ENCODE results near the gene BMAL1.
A peak's percentile ranks its signal among the peaks of the same experiment; 100 is the strongest.

BMAL1 gene

DNA sequence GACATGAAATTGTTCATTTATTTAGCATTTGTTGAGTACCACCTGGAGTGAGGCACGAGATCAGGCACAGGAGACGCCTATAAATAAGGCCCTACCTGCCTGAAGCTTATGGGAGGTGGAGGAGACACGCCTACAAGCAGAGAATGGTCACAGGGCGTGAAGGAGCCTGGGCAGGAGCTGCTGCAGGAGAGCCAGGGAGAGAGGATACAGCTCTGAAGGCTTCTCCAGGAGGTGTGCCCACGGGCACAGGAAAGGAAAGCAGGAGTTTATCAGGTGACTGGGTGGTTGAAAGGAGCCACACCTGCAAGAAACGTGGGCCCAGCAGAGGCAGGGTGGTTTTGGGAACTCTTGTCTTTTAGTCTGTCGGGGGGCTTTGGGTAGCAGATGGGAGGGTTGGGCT, 70.3 kb downstream of the BMAL1 start:
- no peak for DNase-seq

DNA sequence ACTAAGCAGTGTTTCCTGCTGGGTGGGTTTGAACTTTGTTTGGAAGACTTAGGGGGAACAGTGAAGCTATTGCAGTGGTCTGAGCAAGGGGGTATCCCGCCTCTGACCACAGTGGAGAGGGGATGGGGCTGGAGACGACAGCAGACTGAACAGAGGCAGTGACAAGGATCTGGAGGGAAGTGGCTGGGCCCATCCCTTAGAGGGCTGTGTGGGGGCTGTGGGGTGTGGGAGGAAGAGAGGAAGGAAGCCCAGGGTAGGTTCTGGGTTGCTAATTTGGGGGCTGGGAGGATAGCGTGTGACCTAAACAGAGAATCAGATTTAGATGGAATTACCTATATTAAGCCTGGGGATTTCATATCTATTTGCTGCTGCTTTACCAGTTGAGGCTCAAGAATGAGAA, 70.7 kb downstream of the BMAL1 start:
- no peak for DNase-seq

DNA sequence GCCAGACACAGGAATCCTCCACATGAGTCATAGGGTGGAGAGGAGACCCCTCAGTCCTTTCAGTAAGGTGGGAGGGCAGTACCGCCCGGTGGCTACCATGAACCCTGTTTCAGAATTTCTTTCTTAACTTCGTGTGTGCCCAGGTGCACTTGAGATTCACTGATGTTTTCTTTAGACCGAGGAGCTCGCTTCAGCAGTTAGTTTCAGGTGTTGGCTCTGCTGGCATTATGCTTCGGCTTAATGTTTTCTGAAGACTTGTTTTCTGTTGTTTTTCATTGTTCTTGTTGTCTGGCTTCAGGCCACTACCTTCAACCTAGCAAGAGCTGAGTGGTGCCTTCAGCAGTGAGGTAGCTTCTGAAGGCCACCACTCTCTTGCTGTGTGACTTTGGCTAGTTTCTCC, 71.5 kb downstream of the BMAL1 start:
- DNase-seq: no peak

DNA sequence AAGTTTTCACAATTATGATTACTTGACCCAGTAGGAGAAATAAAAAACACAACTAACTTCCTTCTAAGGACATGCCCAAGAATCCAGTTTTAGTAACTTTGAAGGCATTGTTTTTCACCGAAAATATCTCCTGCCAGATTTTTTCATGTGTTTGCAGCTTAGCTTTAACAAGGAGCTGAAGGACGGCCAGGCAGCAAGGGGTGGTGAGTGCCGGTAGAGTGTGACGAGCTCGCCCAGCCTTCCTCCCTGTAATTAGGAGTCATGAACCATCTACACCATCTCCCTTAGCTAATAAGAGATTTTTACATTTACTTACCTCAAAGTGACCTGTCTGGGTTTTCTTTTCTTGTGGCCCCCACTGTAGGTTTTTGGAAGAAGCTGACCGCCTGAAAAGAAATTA, 72.0 kb downstream of the BMAL1 start:
- no peak for DNase-seq

DNA sequence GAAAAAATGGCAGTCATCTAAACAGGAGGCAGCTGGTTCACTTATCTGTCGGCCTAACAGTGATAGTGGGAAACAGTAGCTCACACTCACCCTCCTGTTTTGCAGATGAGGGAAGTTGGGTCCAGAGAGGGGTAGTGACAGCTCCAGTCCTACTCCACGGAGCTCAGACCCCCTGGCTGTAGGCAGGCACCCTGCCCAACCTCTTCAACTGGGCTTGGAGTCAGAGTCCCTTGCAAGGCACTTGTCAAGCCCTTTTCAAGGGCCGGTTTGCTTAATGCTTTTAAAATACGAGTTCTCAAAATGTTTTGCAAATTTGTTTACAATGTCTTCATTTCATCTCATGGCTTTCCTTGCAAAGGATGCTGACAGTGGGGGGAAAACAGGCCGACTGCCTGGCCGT, 75.1 kb downstream of the BMAL1 start:
- DNase-seq: no peak

DNA sequence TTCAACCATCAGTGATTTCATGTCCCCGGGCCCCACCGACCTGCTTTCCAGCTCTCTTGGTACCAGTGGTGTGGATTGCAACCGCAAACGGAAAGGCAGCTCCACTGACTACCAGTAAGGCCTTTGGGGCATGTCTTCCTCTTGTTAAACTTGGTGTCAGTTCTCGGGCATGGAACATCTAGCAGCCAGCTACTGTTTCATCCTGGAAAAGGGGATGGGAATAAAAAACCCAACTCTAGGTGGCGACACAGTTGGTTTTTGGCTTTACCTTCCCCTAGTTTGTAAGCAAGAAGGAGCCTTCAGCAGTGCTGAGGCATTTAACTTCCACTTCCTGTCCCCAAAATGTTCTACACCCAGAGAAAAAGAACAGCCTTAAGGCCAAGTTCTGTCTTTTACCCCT, 76.7 kb downstream of the BMAL1 start:
- no peak for DNase-seq

DNA sequence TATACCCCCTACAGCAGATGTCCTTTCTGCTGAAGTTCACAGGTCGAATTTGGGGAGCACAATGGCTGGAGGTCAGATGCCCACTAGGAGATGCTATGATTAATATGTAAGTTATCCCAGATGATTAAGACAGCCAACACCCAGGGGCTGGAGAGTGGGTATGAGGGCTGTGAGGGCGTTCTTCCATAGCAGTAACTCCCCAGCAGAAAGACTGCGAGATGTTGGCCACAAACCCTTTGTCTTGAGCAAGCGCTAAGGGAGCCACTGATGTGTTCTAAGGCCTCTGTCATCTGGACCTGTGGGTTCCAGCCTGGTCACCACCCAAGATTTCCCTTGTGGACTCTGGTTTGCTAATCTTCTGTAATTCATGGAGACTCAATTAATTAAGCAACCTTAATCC, 77.6 kb downstream of the BMAL1 start:
- no peak for DNase-seq

DNA sequence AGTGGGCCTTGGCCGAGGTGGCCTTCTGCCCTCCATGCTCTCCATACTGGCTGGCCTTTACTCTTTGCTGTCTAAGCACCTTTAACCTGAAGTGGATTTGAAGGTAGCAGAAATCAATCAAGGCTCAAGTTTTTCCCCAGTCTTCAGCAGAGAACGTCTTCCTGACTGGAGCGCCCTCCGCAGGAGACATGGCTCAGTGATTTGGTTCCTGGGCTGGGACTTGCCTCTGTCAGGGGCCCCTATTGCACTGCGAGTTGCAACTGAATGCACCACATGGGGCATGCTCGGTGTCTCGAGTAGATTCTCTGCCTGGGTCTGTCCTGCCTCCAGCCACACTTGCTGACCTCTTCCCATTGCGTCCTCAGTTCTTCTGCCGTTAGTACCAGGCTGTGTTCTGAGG, 79.6 kb downstream of the BMAL1 start:
- DNase-seq: no peak

DNA sequence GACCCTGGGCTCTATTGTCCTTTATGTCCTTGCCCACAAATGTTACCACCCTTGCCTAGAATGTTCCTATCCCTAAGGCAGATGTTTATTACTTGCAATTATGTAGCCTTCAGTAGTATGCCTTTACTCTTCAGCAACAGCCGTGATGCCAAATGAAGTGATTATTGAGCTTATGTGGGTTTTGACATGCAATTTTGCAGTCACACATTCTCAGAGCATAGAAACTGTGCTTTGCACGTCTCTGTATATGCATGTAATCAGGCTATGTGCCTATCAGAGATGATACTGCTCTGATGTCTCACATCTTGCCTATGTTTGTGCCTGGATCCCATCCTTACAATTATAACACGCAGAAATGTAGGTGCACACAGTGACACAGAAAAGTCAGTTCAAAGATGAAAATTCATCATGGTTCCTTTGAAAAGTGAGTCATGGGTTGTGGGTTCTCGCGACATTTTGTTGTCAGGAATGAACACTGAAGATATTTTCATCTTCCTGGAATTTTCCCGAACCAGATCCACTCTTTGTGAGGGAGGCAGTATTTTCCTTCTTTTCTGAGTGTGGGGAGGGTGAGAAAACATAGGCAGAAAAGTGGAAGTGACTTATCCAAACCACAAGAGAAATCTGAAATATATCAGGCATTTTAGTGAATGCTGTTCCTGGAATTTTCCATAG, 81.1 kb downstream of the BMAL1 start:
- no peak for DNase-seq

DNA sequence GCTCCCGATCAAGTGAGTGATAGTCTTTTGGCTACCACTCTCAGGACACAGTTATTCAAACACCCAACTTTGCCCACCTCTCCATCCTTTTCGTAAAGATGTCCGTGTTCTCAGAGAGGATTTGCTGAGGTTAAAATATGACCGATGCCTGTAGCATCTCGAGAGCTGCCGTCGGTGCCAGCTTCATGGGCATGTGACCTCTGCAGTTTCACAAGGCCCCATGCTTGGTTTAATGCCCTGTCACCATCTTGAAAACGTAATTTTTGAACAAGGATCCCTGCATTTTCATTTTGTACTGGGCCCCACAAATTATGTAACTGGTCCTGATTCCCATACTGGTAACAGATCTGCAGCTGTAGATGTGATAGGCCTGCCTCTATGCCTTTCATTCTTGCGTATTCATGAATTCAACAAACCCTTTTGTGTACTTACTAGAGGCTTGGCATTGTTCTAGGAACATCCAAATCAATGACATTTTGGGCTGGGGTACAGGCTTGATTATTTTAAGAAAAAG, 85.1 kb downstream of the BMAL1 start:
- DNase-seq: no peak

DNA sequence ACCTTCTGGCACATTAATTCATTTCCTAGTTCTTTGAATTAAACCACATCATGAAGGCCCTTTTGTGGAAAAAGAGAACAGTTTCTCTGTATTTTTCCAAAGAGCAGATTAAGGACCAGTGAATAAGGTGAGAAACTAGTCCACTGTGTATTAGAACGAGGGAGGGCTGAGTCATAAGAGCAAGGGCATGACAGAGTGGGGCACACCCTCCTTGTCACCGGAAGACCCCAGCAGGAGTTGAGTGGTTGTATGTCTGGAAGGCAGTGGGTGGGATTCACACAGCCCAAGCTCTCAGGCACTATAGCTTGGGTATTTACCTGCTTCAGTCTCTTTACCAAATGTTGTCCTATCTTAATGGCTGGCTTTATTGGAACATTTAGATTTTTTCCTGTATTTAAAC, 86.8 kb downstream of the BMAL1 start:
- DNase-seq: no peak

DNA sequence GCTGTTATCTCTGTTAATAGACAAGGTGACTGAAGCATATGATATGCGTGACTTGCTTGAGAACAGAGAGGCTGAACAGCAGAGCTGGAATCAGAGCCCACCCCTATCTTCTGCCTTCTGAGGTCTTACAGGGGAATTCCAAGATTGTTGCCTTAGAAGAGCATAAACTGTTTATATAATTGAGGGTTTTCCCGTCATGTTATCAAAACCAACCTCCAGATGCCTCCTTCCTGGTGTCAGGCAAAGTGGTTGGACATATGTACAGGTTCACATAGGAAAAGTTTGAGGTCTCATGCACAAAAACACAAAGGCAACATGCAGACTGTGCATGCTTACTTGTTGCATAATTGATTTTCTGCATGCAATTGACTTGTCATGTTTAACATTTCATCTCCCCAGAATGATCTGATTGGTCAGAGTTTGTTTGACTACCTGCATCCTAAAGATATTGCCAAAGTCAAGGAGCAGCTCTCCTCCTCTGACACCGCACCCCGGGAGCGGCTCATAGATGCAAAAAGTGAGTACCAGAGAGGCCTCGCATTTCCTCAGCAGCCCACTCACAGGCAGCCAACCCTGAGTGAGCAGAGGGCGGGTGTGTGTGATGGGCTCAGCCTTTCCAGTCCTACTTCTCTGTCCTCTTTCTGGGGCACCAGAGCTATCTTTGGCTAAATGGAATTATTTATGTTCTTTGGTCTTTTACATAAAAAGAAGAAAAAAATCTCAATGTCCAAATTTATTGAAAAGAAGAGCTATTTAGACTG, 88.9 kb downstream of the BMAL1 start:
- DNase-seq: no peak

DNA sequence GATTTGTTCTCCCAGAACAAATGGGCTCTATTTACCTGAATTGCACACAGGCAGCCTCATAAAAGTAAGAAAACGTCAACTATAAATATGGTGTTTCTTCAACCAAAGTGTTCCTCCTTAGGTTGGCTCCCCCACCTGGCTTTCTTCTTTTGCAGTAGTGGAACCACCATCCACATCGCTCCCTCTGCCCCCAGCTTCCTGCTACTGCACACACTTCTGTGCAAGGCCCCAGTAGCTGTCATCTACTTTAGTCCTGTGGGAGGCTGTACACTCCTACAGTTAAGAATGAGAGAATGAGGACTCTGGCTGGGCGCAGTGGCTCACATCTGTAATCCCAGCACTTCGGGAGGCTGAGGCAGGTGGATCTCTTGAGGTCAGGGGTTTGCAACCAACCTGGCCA, 89.5 kb downstream of the BMAL1 start:
- no peak for DNase-seq

DNA sequence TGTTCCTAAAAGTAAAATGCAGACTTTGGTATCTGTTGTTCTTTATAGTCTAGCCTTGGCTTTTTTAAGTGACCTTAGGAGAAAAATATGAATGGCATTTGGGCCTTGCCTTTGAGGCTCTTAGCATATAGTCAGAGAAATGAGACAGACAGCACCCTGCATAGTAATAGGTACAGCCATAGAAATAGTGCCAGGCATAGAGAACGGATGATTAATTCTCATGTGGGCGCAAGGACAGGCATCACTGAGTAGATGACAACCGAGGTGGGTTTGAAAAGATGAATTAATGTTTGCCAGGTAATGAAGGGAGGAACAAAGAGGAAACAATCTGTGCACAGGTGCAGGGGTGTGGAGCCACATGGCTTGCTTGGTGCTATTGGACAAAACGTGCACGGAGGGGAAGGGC, 90.5 kb downstream of the BMAL1 start:
- no peak for DNase-seq

DNA sequence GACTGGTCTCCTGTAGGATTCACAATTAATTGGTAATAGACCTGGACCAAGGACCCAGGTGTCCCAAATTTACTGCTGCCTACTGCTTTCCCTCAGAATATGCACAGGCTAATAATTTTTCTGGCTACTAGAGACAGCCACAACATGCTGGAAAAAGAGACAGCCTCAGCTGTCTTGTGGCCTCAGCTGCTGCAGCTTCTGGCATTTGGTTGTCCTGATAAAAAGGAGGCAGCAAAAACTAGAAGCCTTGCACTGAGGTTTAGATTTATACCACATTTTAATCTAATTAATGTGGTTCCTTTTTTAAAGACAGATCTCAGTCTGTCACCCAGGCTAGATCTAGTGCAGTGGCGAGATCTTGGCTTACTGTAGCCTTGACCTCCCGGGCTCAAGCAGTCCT, 95.6 kb downstream of the BMAL1 start:
- no peak for DNase-seq

DNA sequence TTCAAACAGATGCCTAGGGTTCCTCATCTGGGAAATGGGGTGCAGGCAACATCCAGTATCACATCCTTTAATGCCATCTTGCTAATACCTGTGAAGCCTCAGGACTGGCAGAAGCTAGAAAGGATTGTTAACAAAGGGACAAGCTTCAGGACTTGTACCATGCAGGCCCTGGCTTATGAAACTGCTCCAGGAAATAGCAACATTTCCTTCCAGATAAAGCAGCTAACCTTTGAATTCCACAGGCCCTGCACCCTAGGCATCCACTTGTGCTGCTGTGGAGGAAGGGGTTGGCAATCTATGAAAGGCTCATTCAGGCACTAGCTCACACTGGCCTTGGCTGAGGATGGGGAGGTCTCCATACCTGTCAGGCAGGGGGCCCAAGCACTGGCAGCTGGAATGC, 98.2 kb downstream of the BMAL1 start:
- no peak for DNase-seq

DNA sequence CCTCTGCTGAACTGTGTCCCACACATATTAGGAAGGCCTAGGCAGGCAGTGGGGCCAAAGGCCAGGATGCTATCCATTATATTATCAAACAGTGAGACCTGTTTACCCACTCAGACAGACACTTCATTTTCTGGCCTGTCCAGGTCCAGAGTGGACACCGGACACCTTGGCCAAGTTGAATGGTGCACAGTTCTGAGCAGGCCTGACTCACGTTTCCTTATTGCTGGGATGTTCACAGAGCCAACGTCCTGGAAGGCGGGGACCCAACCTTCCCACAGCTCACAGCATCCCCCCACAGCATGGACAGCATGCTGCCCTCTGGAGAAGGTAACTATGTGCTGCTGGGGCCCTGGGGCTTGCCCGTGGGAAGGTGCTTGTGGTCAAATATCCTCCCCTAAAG, 98.8 kb downstream of the BMAL1 start:
- no peak for DNase-seq

DNA sequence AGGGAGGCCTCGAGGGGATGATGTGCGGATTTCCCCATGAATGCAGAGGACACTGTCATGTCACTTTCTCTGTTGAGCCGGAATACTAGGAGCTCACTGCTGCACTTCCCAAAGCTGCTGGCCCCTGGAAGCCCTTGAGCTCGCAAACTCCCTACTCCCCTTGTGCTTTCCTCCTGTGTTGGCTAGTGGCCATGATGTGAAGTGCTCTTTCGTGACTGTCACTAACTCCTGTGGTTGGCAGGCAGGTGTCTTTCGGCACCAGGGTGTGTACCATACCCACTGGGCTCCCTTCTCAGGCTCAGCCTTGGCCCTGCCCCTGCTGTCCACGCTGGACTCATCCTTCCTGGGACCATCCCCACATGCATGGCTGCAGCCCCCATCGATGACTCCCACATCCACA, 99.2 kb downstream of the BMAL1 start:
- DNase-seq: no peak

DNA sequence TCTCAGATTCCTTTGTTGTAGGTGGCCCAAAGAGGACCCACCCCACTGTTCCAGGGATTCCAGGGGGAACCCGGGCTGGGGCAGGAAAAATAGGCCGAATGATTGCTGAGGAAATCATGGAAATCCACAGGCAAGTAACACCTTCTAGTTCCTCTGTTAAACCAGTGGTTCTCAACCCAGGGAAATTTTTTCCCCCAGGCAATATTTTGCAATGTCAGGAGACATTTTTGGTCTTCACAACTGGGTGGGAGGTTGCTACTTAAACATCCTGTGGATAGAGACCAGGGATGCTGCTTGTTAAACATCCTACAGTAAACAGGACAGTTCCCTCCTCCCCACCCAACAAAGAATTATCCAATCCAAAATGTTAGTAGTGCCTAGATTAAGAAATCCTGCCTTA, 100.7 kb downstream of the BMAL1 start:
- no peak for DNase-seq

DNA sequence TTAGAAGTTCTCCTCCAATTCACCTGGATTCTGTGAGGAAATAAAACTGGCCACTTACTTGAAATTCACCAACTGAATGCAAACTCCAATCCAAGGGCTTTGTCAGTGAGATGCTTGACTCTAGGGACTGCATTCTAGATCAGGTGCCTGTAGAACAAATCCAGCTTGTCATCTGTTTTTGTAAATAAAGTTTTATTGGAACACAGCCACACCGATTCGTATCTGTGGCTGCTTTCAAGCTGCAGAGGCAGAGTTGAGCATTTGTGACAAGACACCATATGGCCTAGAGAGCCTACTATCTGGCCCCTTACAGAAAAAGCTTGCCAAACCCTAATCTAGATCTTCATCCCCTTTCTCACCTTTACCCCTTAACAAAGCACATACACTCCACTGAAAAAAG, 103.1 kb downstream of the BMAL1 start:
- no peak for DNase-seq

DNA sequence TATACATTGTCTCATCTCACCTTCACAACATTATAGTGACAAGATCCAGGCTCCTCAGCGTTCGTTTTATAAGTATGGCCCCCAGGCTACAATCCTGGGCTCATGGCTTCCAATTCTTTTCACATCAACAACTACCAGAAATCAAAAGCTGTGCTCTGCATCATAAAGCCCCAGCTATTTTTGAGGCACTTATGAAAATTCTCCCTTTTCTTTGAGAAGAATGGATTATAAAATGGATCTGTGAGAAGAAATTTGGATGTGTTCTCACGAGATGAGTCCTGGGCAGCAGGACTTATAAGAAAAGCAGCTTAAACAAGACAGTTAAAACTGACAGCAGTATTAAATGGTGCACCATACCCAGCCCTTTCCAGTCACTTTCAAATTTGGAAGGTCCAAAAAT, 105.2 kb downstream of the BMAL1 start:
- no peak for DNase-seq

DNA sequence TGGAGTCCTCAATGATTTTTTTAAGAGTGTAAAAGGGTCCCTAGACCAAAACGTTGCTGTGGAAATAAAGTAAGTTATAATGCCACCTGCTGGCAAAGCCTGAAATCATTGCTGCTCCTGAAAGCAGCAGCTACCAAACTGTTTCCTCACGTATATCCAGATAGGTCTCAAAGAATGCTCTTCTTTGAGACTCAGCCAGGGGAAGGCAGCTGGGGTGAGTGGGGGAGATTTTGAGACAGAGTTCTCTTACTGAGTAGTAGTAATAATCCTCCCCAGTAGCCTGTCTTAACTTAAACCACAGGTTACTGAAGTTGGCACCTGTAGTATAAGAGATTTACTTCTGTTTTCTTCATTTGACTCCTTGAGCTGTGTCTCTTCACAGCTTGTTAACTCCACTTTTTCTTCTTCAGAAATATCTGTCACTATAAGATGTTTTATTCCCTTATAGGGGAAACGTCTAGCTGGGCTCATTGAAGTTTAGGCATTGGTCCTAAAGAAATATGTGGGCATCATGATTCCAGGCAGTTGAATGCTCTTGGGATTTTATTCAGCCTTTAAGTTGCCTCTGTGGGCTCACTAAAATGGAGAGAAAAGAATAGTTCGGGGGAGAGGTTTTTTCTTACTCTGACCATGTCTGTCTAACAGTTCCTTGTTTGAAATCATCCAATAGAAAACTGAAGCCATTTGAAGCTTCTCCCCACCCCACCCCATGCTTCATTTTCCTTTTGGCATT, 107.5 kb downstream of the BMAL1 start:
- DNase-seq: peak; percentile 37

DNA sequence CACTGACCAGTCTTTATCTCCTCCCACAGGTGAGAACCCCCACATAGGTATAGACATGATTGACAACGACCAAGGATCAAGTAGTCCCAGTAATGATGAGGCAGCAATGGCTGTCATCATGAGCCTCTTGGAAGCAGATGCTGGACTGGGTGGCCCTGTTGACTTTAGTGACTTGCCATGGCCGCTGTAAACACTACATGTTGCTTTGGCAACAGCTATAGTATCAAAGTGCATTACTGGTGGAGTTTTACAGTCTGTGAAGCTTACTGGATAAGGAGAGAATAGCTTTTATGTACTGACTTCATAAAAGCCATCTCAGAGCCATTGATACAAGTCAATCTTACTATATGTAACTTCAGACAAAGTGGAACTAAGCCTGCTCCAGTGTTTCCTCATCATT, 109.0 kb downstream of the BMAL1 start:
- no peak for DNase-seq

DNA sequence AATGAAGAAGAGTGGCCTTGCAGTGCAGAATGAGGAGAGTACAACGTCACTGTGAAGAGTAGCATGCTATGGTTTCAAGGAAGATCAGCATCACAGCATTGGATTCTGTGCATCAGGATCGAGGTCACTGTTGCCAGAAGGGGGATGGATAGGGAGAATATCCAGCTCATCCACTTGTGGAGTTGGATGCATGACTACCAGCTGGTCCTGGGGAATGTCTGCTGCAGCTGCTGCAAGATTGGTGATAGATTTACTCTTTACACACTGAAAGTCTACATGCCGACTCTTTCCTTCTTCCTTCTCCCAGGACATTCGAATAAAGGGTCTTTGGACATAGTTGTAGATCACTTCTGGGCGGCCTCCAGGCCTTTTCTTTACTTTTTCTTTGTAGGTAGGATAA, 111.2 kb downstream of the BMAL1 start:
- no peak for DNase-seq
